ENCODE results near the gene STMP1. TPM values are rescaled to one million over a fixed set of nuclear protein-coding genes. Genes with fewer than 3 reads are reported as not detected.

The STMP1 gene
- total RNA-seq, 1 donor from 2014 or later: 13.5 TPM

DNA sequence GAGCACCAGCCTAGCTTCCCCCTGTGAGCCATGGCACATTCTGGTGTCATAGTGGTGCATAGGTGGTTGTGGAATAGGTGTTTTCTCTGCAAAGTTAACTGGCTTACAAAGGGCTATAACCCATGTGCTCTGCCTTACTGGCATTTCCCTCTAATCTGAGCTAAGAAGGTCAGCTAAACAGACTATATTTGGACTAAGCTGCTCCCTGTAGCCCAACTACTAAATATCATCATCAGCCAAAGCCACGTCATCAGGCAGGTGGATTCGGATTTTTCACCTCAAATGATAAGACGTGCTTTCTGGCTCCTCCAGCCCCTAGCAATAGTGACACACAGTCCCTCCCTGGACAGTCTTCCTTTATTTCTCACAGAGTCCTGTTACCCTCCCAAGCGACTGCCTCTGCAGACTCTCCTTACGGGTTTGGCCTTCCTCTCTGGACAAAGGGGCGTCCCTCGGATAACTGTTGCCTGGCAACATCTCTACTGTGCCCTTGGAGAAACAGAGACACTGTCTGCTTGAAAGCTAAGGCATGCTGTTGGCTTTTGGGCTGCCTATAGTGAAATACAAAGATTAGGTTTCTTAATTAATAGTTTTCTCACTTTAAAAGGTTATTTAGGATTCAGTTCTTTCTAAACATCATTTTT, 56.6 kb downstream of the STMP1 start:
- H3K4me3 ChIP-seq: no peak overlapping the region
- TF ChIP-seq POLR2AphosphoS5 (IDR thresholded peaks at IDR 0.05; ENCODE audit: insufficient read depth in 1 of 2, low read depth in 1 of 2) (no peak), POLR2A (IDR thresholded peaks at IDR 0.05) (no peak)
- TF ChIP-seq, protein P1, sequence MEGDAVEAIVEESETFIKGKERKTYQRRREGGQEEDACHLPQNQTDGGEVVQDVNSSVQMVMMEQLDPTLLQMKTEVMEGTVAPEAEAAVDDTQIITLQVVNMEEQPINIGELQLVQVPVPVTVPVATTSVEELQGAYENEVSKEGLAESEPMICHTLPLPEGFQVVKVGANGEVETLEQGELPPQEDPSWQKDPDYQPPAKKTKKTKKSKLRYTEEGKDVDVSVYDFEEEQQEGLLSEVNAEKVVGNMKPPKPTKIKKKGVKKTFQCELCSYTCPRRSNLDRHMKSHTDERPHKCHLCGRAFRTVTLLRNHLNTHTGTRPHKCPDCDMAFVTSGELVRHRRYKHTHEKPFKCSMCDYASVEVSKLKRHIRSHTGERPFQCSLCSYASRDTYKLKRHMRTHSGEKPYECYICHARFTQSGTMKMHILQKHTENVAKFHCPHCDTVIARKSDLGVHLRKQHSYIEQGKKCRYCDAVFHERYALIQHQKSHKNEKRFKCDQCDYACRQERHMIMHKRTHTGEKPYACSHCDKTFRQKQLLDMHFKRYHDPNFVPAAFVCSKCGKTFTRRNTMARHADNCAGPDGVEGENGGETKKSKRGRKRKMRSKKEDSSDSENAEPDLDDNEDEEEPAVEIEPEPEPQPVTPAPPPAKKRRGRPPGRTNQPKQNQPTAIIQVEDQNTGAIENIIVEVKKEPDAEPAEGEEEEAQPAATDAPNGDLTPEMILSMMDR (IDR thresholded peaks at IDR 0.05): no peak
- H3K36me3 ChIP-seq: no peaks in the 10 kb centered on the region
- no peak overlapping the region for H3K27ac ChIP-seq
- H3K9me3 ChIP-seq: no peaks in the 10 kb centered on the region
- H3K4me1 ChIP-seq: peaks cover 17% of the 10 kb centered on the region
- DNase-seq (ENCODE audit: extremely low spot score in 2 of 2): no peak
- no peaks in the 10 kb centered on the region for H3K27me3 ChIP-seq
- intact Hi-C loops (cut with DNase I): no loop called here

DNA sequence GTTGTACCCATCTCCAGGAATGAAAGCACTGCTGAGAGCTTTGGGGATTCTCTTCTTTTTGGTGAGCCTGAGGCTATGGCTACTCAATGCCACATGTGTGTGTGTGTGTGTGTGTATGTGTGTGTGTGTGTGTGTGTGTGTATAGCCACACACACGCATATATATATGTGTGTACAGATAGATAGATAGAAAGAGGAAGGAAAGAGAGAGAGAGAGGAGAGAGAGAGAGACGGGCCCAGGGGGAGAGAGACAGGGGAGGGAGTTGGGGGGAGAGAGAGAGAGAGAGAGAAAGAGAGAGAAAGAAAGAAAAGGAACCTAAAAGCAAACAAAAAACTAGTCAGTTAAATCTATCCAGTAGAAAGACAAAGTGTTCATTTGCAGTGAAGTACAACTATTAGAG, 57.4 kb downstream of the STMP1 start:
- intact Hi-C loops (cut with DNase I): no loop called here
- Histone ChIP-seq H3K27me3 (no peaks in the 10 kb centered on the region), H3K36me3 (no peaks in the 10 kb centered on the region), H3K4me3 (no peak overlapping the region), H3K9me3 (no peaks in the 10 kb centered on the region), H3K4me1 (peaks cover 17% of the 10 kb centered on the region), H3K27ac (no peak overlapping the region)
- TF ChIP-seq POLR2AphosphoS5 (IDR thresholded peaks at IDR 0.05; ENCODE audit: insufficient read depth in 1 of 2, low read depth in 1 of 2) (no peak), POLR2A (IDR thresholded peaks at IDR 0.05) (no peak)
- TF ChIP-seq, protein P1 (IDR thresholded peaks at IDR 0.05): no peak
- DNase-seq (ENCODE audit: extremely low spot score in 2 of 2): no peak

DNA sequence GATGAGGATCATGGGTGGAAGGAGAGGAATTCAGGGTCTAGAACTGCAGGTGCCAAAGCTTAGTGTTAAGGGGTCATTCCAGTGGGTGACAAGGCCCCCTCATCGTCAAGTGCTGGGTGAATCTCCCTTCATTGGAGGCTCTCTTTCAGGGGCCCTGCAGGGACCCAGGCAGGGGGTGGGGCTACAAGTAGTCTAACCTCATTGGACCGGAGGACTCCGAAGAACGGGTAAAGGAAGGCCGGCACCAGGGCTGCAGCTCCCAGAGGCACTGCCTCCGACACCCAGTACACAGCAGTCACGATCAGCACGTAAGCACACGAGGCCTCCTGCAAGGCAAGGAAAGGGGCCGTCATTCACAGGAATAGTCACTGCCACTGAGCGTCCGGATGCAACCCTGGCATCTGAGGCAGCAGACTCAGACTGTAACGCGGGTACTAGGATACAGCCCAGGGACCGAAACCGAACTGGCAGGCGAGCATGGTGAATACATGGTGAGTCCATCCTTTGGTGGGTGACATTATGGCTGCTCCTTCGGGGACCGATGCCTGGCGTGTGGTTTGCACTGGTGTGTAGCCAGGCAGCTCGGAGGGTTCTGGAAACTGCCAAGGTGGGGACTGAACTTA, 59.0 kb downstream of the STMP1 start:
- H3K27ac ChIP-seq: no peak overlapping the region
- no peaks in the 10 kb centered on the region for H3K9me3 ChIP-seq
- TF ChIP-seq, protein P1 (IDR thresholded peaks at IDR 0.05): no peak
- no peak for TF ChIP-seq POLR2AphosphoS5 (IDR thresholded peaks at IDR 0.05; ENCODE audit: insufficient read depth in 1 of 2, low read depth in 1 of 2)
- TF ChIP-seq POLR2A (IDR thresholded peaks at IDR 0.05): no peak

DNA sequence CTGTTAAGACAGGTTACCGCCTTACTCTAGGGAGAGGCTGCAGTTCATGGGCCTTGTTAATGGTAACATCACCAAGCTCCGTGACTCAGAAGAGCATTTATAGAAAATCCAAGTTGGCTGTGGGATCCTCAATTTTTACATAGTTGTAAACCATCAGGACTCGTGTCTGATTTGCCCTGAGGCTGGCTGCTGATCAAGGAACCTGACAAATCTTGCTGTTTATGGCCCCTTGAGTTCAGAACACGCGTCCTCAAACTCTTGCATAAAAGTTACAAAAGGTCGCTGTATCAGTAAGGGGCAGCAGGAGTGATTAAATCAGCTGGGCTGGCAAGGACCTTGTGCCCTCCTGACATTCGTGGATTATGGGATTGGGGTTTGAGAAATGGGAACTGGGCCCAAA, 61.1 kb downstream of the STMP1 start:
- Histone ChIP-seq H3K36me3 (no peaks in the 10 kb centered on the region), H3K9me3 (no peaks in the 10 kb centered on the region), H3K27me3 (no peaks in the 10 kb centered on the region), H3K27ac (no peak overlapping the region), H3K4me3 (no peak overlapping the region), H3K4me1 (peaks cover 11% of the 10 kb centered on the region)
- TF ChIP-seq, protein P1 (IDR thresholded peaks at IDR 0.05): no peak
- TF ChIP-seq POLR2A (IDR thresholded peaks at IDR 0.05) (no peak), POLR2AphosphoS5 (IDR thresholded peaks at IDR 0.05; ENCODE audit: insufficient read depth in 1 of 2, low read depth in 1 of 2) (no peak)
- DNase-seq (ENCODE audit: extremely low spot score in 2 of 2): no peak
- intact Hi-C loops (cut with DNase I): no loop called here

More for the DNA sequence above, 59.0 kb downstream of the STMP1 start:
- H3K4me3 ChIP-seq: no peak overlapping the region
- DNase-seq (ENCODE audit: extremely low spot score in 2 of 2): no peak
- no peaks in the 10 kb centered on the region for H3K36me3 ChIP-seq
- intact Hi-C loops (cut with DNase I): no loop called here
- H3K4me1 ChIP-seq: peaks cover 17% of the 10 kb centered on the region
- H3K27me3 ChIP-seq: no peaks in the 10 kb centered on the region

Small RNAs within 50 kb of the gene (small RNA-seq; reads per million reads assigned to genes)
- not detected for gene RNU6-1154P

Other genes with a start within 250 kb of the STMP1 start
- gene CNOT4, start 152.4 kb upstream of the STMP1 start, total RNA-seq: 23.3 TPM
- gene NUP205, start 104.6 kb upstream of the STMP1 start, total RNA-seq: 28.2 TPM
- not detected for gene SLC13A4, start 65.7 kb downstream of the STMP1 start, total RNA-seq
- 7.1 TPM for gene FAM180A, start 86.3 kb downstream of the STMP1 start, total RNA-seq

Data from vagina (tissue), 2 donors.